CD4-positive, alpha-beta T cell (primary cell): ENCODE measurements around the gene PLA2G1B. TPM values are rescaled to one million over a fixed set of nuclear protein-coding genes. Genes with fewer than 3 reads are reported as not detected.

ENCODE experiments used
- ATAC-seq: fragments of 200-7000 bp; cut with Tn5 transposase; one replicate; pipeline ENCODE4 v1.10.0; 2022; ENCODE audit warnings: mild to moderate bottlenecking; ENCODE audit not compliant: poor library complexity
- CTCF ChIA-PET: fragments of 350-600 bp; sonication (Branson Sonifier 250); formaldehyde crosslinking; loops from one replicate; lab custom pipeline; 2021; ENCODE audit warnings: antibody characterized with exemption, inconsistent platforms; lab: Charles Lee
- POLR2A ChIA-PET: fragments of 350-600 bp; sonication (Branson Sonifier 250); formaldehyde crosslinking; loops from one replicate; lab custom pipeline; 2021; ENCODE audit warnings: antibody characterized with exemption, inconsistent platforms; lab: Charles Lee
- DNase-seq, 14 experiments: peaks; one replicate each; pipeline ENCODE4 v3.0.0-alpha.2; 2013 to 2020; ENCODE audit warnings: mixed read lengths in 2 of 14
- H3K27ac ChIP-seq, 2 donors: one replicate each; pipeline versions ENCODE4 v1.5.1 to v1.7.0; 2013; ENCODE audit warnings: low read length in 2 of 2, low read depth in 1 of 2, mild to moderate bottlenecking in 1 of 2
- H3K27me3 ChIP-seq, 2 experiments: 1 replicate in 1 of 2; 2 replicates in 1 of 2; pipeline versions ENCODE4 v1.6.1 to v1.7.0; 2013; ENCODE audit warnings: low read length in 2 of 2, control low read depth in 1 of 2, mild to moderate bottlenecking in 1 of 2, moderate library complexity in 1 of 2; ENCODE audit not compliant: insufficient read depth in 2 of 2, control insufficient read depth in 1 of 2
- H3K36me3 ChIP-seq: one replicate; pipeline ENCODE4 v1.6.1; 2013; ENCODE audit warnings: low read length, control low read depth; ENCODE audit not compliant: insufficient read depth
- H3K4me1 ChIP-seq: one replicate; pipeline ENCODE4 v1.6.1; 2013; ENCODE audit warnings: low read length, control low read depth; ENCODE audit not compliant: insufficient read depth
- H3K4me3 ChIP-seq: one replicate; pipeline ENCODE4 v1.5.1; 2013; ENCODE audit warnings: mild to moderate bottlenecking, low read length, moderate library complexity
- H3K9me3 ChIP-seq, 2 experiments: 1 replicate in 1 of 2; 2 replicates in 1 of 2; pipeline versions ENCODE4 v1.6.1 to v1.7.0; 2013; ENCODE audit warnings: low read length in 2 of 2, mild to moderate bottlenecking in 2 of 2, control low read depth in 1 of 2, moderate library complexity in 1 of 2; ENCODE audit not compliant: control insufficient read depth in 1 of 2, insufficient read depth in 1 of 2
- H3K27ac Mint-ChIP-seq: one replicate; pipeline ENCODE4 v1.8.0; 2020; ENCODE audit warnings: mixed read lengths
- H3K27me3 Mint-ChIP-seq: one replicate; pipeline ENCODE4 v1.8.0; 2021; ENCODE audit warnings: mixed read lengths
- H3K36me3 Mint-ChIP-seq: one replicate; pipeline ENCODE4 v1.8.0; 2021; ENCODE audit warnings: low read depth, mixed read lengths
- H3K4me1 Mint-ChIP-seq: one replicate; pipeline ENCODE4 v1.8.0; 2021; ENCODE audit warnings: low read depth, mixed read lengths
- H3K4me3 Mint-ChIP-seq: one replicate; pipeline ENCODE4 v1.8.0; 2020; ENCODE audit warnings: mild to moderate bottlenecking, mixed read lengths
- H3K9me3 Mint-ChIP-seq: one replicate; pipeline ENCODE4 v1.8.0; 2020; ENCODE audit warnings: mixed read lengths
- CTCF ChIP-seq: fragments of 200-600 bp; IDR thresholded peaks from one replicate; pipeline ENCODE4 v1.8.0; 2022; ENCODE audit warnings: antibody characterized with exemption, mild to moderate bottlenecking
- intact Hi-C, 2 experiments: fragments of 100-400 bp; cut with DNase I in 1 of 2; cut with micrococcal nuclease in 1 of 2; formaldehyde crosslinking; loops; one replicate each; pipeline versions ENCODE4 v1.15.1 to v1.9.0; 2023 to 2025; cut with DNase I, micrococcal nuclease
- total RNA-seq, 174 experiments: library from RNA in 2 of 174; stranded (reverse) in 2 of 174; gene quantifications; one replicate each; pipeline ENCODE4 v1.2.3 and lab custom pipeline; 2021 to 2026

PLA2G1B gene
- total RNA-seq, 2 experiments from 2014 or later, result not detected

GRCh38 chr12:120365675-120366340, 38.2 kb upstream of the PLA2G1B start:
- Mint-ChIP-seq H3K27ac (no peak overlapping the region), H3K9me3 (no peaks in the 10 kb centered on the region), H3K27me3 (peaks cover 81% of the 10 kb centered on the region), H3K4me3 (no peak overlapping the region), H3K4me1 (peaks cover 16% of the 10 kb centered on the region), H3K36me3 (no peaks in the 10 kb centered on the region)
- TF ChIP-seq CTCF, result no peak
- intact Hi-C loops, result no loop called here
- DNase-seq (peak in 1 of 14 experiments; percentile 10), ATAC-seq (no peak)
- H3K9me3 ChIP-seq, result peaks cover 0 to 9% of the 10 kb centered on the region in 2 experiments
- ChIA-PET POLR2A (no interaction called here), CTCF (interaction anchor here (1.1 kb wide), 1 partner anchor 10 kb away, joined by 3 read pairs; no protein-coding TSS in a partner anchor)
- H3K4me1 ChIP-seq, result peaks cover 23% of the 10 kb centered on the region
- H3K4me3 ChIP-seq, result no peak overlapping the region
- no peak overlapping the region for H3K27ac ChIP-seq
- H3K36me3 ChIP-seq, result no peaks in the 10 kb centered on the region
- H3K27me3 ChIP-seq, result peaks cover 52 to 82% of the 10 kb centered on the region in 2 experiments

- ATAC-seq, result no peak
- intact Hi-C loops, result no loop called here
These were observed 36.9 kb upstream of the PLA2G1B start for GRCh38 chr12:120364487-120364886.

GRCh38 chr12:120363274-120363855, 35.8 kb upstream of the PLA2G1B start:
- no peaks in the 10 kb centered on the region for H3K36me3 Mint-ChIP-seq
- Histone ChIP-seq H3K36me3 (no peaks in the 10 kb centered on the region), H3K27me3 (peaks cover 44 to 85% of the 10 kb centered on the region in 2 experiments), H3K9me3 (peaks cover 0 to 9% of the 10 kb centered on the region in 2 experiments), H3K27ac (no peak overlapping the region), H3K4me3 (no peak overlapping the region), H3K4me1 (peaks cover 15% of the 10 kb centered on the region)
- ATAC-seq (no peak), DNase-seq (no peak)
- no peaks in the 10 kb centered on the region for H3K9me3 Mint-ChIP-seq
- H3K4me1 Mint-ChIP-seq, result peaks cover 5% of the 10 kb centered on the region
- intact Hi-C loops, result no loop called here
- POLR2A ChIA-PET, result no interaction called here
- H3K27me3 Mint-ChIP-seq, result peaks cover 86% of the 10 kb centered on the region
- CTCF ChIA-PET, result no interaction called here
- no peak overlapping the region for H3K27ac Mint-ChIP-seq
- TF ChIP-seq CTCF, result no peak
- no peak overlapping the region for H3K4me3 Mint-ChIP-seq

More at GRCh38 chr12:120364487-120364886, 36.9 kb upstream of the PLA2G1B start:
- Mint-ChIP-seq H3K4me1 (peaks cover 6% of the 10 kb centered on the region), H3K27ac (no peak overlapping the region), H3K27me3 (peaks cover 81% of the 10 kb centered on the region), H3K4me3 (peak overlapping the region; percentile 34), H3K36me3 (no peaks in the 10 kb centered on the region), H3K9me3 (no peaks in the 10 kb centered on the region)
- peaks cover 0 to 9% of the 10 kb centered on the region in 2 experiments for H3K9me3 ChIP-seq
- TF ChIP-seq CTCF, result no peak
- H3K27me3 ChIP-seq, result peaks cover 46 to 79% of the 10 kb centered on the region in 2 experiments
- ChIA-PET CTCF (no interaction called here), POLR2A (no interaction called here)
- H3K4me3 ChIP-seq, result no peak overlapping the region
- H3K36me3 ChIP-seq, result no peaks in the 10 kb centered on the region
- no peak for DNase-seq
- peaks cover 18% of the 10 kb centered on the region for H3K4me1 ChIP-seq
- no peak overlapping the region for H3K27ac ChIP-seq
